A549 (cell line): ENCODE data around the gene RAB19.
"Not testable (repeated sequence)": the region's sequence is repeated elsewhere in the genome, so short reads cannot be mapped to it uniquely, and the experiment has no call there.

Experiments
- CEBPB ChIP-seq, 2 experiments: fragments of >200 bp in 1 of 2; sonication (Bioruptor Twin) in 1 of 2; formaldehyde crosslinking in 1 of 2; IDR thresholded peaks; 2 replicates each; pipeline ENCODE4 v1.6.1; 2012 to 2016
- CTCF ChIP-seq: fragments of >200 bp; sonication (Bioruptor Twin); formaldehyde crosslinking; IDR thresholded peaks from 3 replicates; pipeline ENCODE4 v1.5.1; 2016

GRCh38 chr7:140415816-140416215, 12.0 kb downstream of the RAB19 start:
- TF ChIP-seq CEBPB (IDR thresholded peaks at IDR 0.05); CTCF: not testable (repeated sequence)
